Spleen (tissue), 11 donors: ENCODE results near the gene ZC3H13. TPM values are rescaled to one million over a fixed set of nuclear protein-coding genes. Genes with fewer than 3 reads are reported as not detected.

Experiments
- DNase-seq: peaks from one replicate; pipeline ENCODE4 v3.0.0-alpha.2; 2020
- H3K27ac ChIP-seq, 8 donors: fragments of 200-600 bp; sonication (generic) in 7 of 8; 1 replicate in 4 of 8; 2 replicates in 4 of 8; pipeline versions ENCODE4 v1.5.0 to v1.8.0; 2016 to 2021; ENCODE audit warnings: inconsistent platforms in 4 of 8, mild to moderate bottlenecking in 4 of 8, moderate library complexity in 1 of 8
- H3K27me3 ChIP-seq, 7 donors: fragments of 200-600 bp; sonication (generic) in 6 of 7; replicated peaks in 1 of 7; 1 replicate in 4 of 7; 2 replicates in 3 of 7; pipeline versions ENCODE4 v1.5.0 to v1.8.0; 2016 to 2021; ENCODE audit warnings: inconsistent platforms in 3 of 7, mild to moderate bottlenecking in 1 of 7
- H3K36me3 ChIP-seq, 6 donors: fragments of 200-600 bp; sonication (generic) in 5 of 6; 1 replicate in 4 of 6; 2 replicates in 2 of 6; pipeline versions ENCODE4 v1.5.0 to v1.8.0; 2016 to 2021; ENCODE audit warnings: inconsistent platforms in 2 of 6
- H3K4me1 ChIP-seq, 6 donors: fragments of 200-600 bp; sonication (generic) in 5 of 6; 1 replicate in 3 of 6; 2 replicates in 3 of 6; pipeline versions ENCODE4 v1.5.0 to v1.8.0; 2016 to 2021; ENCODE audit warnings: inconsistent platforms in 3 of 6
- H3K4me3 ChIP-seq, 8 donors: fragments of 200-600 bp; sonication (generic) in 7 of 8; 1 replicate in 4 of 8; 2 replicates in 4 of 8; pipeline versions ENCODE4 v1.5.0 to v1.8.0; 2016 to 2021; ENCODE audit warnings: inconsistent platforms in 4 of 8, mild to moderate bottlenecking in 4 of 8, moderate library complexity in 2 of 8
- H3K9me3 ChIP-seq, 8 donors: fragments of 200-600 bp; sonication (generic) in 7 of 8; 1 replicate in 4 of 8; 2 replicates in 4 of 8; pipeline versions ENCODE4 v1.5.0 to v1.8.0; 2016 to 2021; ENCODE audit warnings: inconsistent platforms in 4 of 8
- POLR2A ChIP-seq, 3 donors: fragments of 450-650 bp; IDR thresholded peaks; one replicate each; pipeline ENCODE4 v1.5.1; 2017; ENCODE audit warnings: antibody characterized with exemption in 3 of 3, mild to moderate bottlenecking in 1 of 3
- POLR2AphosphoS5 ChIP-seq, 3 donors: sonication (generic); formaldehyde crosslinking; IDR thresholded peaks; one replicate each; pipeline ENCODE4 v1.5.1; 2017; ENCODE audit warnings: antibody characterized with exemption in 3 of 3
- WGBS, 5 donors: extraction: QIAGEN DNeasy Blood & Tissue Kit in 3 of 5; methylation state at CpG; one replicate each; pipeline versions ENCODE4 v1.1.5 to v1.1.7; 2013 to 2018; 5-methylcytosine and 5-hydroxymethylcytosine counted together
- intact Hi-C: fragments of 100-400 bp; cut with DNase I; formaldehyde crosslinking; loops from one replicate; pipeline ENCODE4 v1.15.0; 2023; ENCODE audit warnings: low total_unique reads
- polyA plus RNA-seq, 3 donors: library from polyadenylated mRNA; stranded (reverse); fragments of 200-250 nt; gene quantifications; one replicate each; pipeline ENCODE4 v1.2.1, GENCODE V29; 2013
- total RNA-seq, 7 donors: library from RNA; depleted of rRNA in 3 of 7; stranded (reverse); fragments of >200 nt in 3 of 7; fragmentation: NEBNext Ultra II Directional in 4 of 7; extraction: Animal tissue kit (Norgen Biotek cat#: 25700) in 4 of 7; gene quantifications; one replicate each; pipeline versions ENCODE4 v1.1.0 to v1.2.1, GENCODE V29; 2016 to 2021
- TF ChIP-seq, protein P1 (sequence below), 11 experiments: fragments of 200-600 bp in 7 of 11; fragments of 450-650 bp in 4 of 11; sonication (generic) in 4 of 11; IDR thresholded peaks in 8 of 11; conservative IDR thresholded peaks in 3 of 11; 1 replicate in 7 of 11; 2 replicates in 4 of 11; pipeline versions ENCODE4 v1.4.0 to v1.8.0; 2016 to 2021; ENCODE audit warnings: antibody characterized with exemption in 11 of 11, inconsistent platforms in 4 of 11, mild to moderate bottlenecking in 1 of 11
- donor health status: healthy with polysubstance abuse.
- donor health status: DM: no; HTN: no; CAD: no; lungs with moderate emphysema.
- donor health status: DM: no; HTN: no; CAD: no.
- donor health status: Bipolar disorder and iron deficiency.
- donor health status: healthy.
- donor health status: DM: no; HTN: no; CAD: no.
- donor health status: DM: yes; HTN: yes; CAD: no.

The ZC3H13 gene
- total and polyA plus RNA-seq, 10 donors = 7.9 to 61.2 (median 33.1) TPM

GRCh38 chr13:46004491-46004890 lies 48.1 kb downstream of the ZC3H13 start:
- TF ChIP-seq, protein P1, sequence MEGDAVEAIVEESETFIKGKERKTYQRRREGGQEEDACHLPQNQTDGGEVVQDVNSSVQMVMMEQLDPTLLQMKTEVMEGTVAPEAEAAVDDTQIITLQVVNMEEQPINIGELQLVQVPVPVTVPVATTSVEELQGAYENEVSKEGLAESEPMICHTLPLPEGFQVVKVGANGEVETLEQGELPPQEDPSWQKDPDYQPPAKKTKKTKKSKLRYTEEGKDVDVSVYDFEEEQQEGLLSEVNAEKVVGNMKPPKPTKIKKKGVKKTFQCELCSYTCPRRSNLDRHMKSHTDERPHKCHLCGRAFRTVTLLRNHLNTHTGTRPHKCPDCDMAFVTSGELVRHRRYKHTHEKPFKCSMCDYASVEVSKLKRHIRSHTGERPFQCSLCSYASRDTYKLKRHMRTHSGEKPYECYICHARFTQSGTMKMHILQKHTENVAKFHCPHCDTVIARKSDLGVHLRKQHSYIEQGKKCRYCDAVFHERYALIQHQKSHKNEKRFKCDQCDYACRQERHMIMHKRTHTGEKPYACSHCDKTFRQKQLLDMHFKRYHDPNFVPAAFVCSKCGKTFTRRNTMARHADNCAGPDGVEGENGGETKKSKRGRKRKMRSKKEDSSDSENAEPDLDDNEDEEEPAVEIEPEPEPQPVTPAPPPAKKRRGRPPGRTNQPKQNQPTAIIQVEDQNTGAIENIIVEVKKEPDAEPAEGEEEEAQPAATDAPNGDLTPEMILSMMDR (IDR thresholded peaks at IDR 0.05 in 8 of 11, conservative IDR thresholded peaks at IDR 0.05 in 3 of 11) = no peak
- TF ChIP-seq POLR2AphosphoS5 (IDR thresholded peaks at IDR 0.05) = no peak
- no peak for TF ChIP-seq POLR2A (IDR thresholded peaks at IDR 0.05)
- intact Hi-C loops = no loop called here
- DNase-seq = no peak
- Histone ChIP-seq H3K4me3 (no peak overlapping the region), H3K36me3 (peaks cover 0 to 98% (median 46%) of the 10 kb centered on the region in 6 donors), H3K9me3 (no peaks in the 10 kb centered on the region), H3K27me3 (no peaks in the 10 kb centered on the region), H3K27ac (no peak overlapping the region), H3K4me1 (peaks cover 0 to 10% (median 0%) of the 10 kb centered on the region in 6 donors)
- 93 to 100% (median 94%) methylated on average over 1 of the region's 1 CpG for WGBS, 5 donors

DNA sequence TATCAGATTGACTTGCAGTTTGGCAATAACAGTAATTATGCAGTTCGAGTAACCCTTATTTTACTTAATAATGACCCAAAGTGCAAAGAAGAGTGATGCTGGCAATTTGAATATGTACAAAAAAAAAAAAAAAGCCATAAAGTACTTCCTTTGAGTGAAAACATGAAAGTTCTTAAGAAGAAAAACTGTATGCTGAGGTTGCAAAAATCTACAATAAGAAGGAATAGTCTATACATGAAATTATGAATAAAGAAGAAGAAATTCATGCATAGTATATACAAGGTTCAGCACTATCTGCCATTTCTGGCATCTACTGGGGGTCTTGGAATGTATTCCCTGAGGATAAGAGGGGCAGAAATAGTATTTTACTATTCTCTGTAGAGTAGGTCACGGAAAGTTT lies 55.9 kb downstream of the ZC3H13 start:
- 87 to 96% (median 93%) methylated on average over 2 of the region's 2 CpGs for WGBS, 5 donors
- no peaks in the 10 kb centered on the region for H3K27me3 ChIP-seq
- H3K36me3 ChIP-seq = peaks cover 0 to 69% (median 34%) of the 10 kb centered on the region in 6 donors
- H3K4me1 ChIP-seq = peaks cover 0 to 6% (median 0%) of the 10 kb centered on the region in 6 donors
- intact Hi-C loops = no loop called here
- no peak for TF ChIP-seq POLR2AphosphoS5 (IDR thresholded peaks at IDR 0.05)
- TF ChIP-seq, protein P1 (IDR thresholded peaks at IDR 0.05 in 8 of 11, conservative IDR thresholded peaks at IDR 0.05 in 3 of 11) = no peak
- TF ChIP-seq POLR2A (IDR thresholded peaks at IDR 0.05) = no peak
- no peak overlapping the region for H3K27ac ChIP-seq
- H3K9me3 ChIP-seq = no peaks in the 10 kb centered on the region
- DNase-seq = no peak
- no peak overlapping the region for H3K4me3 ChIP-seq

- H3K27me3 ChIP-seq = no peaks in the 10 kb centered on the region
- H3K9me3 ChIP-seq = no peaks in the 10 kb centered on the region
- peaks cover 0 to 55% (median 21%) of the 10 kb centered on the region in 6 donors for H3K36me3 ChIP-seq
- intact Hi-C loops = no loop called here
- no peak overlapping the region for H3K4me3 ChIP-seq
- TF ChIP-seq POLR2A (IDR thresholded peaks at IDR 0.05) (no peak), POLR2AphosphoS5 (IDR thresholded peaks at IDR 0.05) (no peak)
- TF ChIP-seq, protein P1 (IDR thresholded peaks at IDR 0.05 in 8 of 11, conservative IDR thresholded peaks at IDR 0.05 in 3 of 11) = no peak
- H3K4me1 ChIP-seq = peaks cover 0 to 6% (median 0%) of the 10 kb centered on the region in 6 donors
- no peak for DNase-seq
- H3K27ac ChIP-seq = no peak overlapping the region
- WGBS, 5 donors = 82 to 95% (median 89%) methylated on average over 1 of the region's 1 CpG
These were observed 57.3 kb downstream of the ZC3H13 start for GRCh38 chr13:45995245-45995644.

- intact Hi-C loops = no loop called here
- no peaks in the 10 kb centered on the region for H3K9me3 ChIP-seq
- H3K27me3 ChIP-seq = no peaks in the 10 kb centered on the region
- H3K4me1 ChIP-seq = peaks cover 0 to 6% (median 0%) of the 10 kb centered on the region in 6 donors
- no peak overlapping the region for H3K27ac ChIP-seq
- 92 to 96% (median 95%) methylated on average over 2 of the region's 2 CpGs for WGBS, 5 donors
- no peak for TF ChIP-seq POLR2A (IDR thresholded peaks at IDR 0.05)
- no peak for TF ChIP-seq POLR2AphosphoS5 (IDR thresholded peaks at IDR 0.05)
- TF ChIP-seq, protein P1 (IDR thresholded peaks at IDR 0.05 in 8 of 11, conservative IDR thresholded peaks at IDR 0.05 in 3 of 11) = no peak
- no peak overlapping the region for H3K4me3 ChIP-seq
- DNase-seq = no peak
- H3K36me3 ChIP-seq = peaks cover 0 to 50% (median 16%) of the 10 kb centered on the region in 6 donors
These were observed 57.8 kb downstream of the ZC3H13 start for GRCh38 chr13:45994752-45995151.
